HepG2 (cell line): ENCODE data around the gene MXRA8. TPM values are rescaled to one million over a fixed set of nuclear protein-coding genes. Genes with fewer than 3 reads are reported as not detected.

Source experiments
- CHCHD3 ChIP-seq: sonication (generic); formaldehyde crosslinking; IDR thresholded peaks from 2 replicates; pipeline ENCODE4 v1.8.0; 2022; ENCODE audit warnings: mild to moderate bottlenecking, missing genetic modification reagents, moderate library complexity
- CREB1 ChIP-seq, 2 experiments: fragments of 450-650 bp in 1 of 2; IDR thresholded peaks; 2 replicates each; pipeline ENCODE4 v1.6.1; 2016 to 2017; ENCODE audit warnings: control low read depth in 1 of 2, mild to moderate bottlenecking in 1 of 2, missing compliant biosample characterization in 1 of 2, missing genetic modification characterization in 1 of 2
- ELF4 ChIP-seq: sonication (generic); formaldehyde crosslinking; IDR thresholded peaks from 2 replicates; pipeline ENCODE4 v1.5.0; 2020; ENCODE audit warnings: missing genetic modification reagents, mild to moderate bottlenecking, moderate library complexity, borderline replicate concordance
- HMGXB4 ChIP-seq, 2 experiments: sonication (generic) in 1 of 2; formaldehyde crosslinking in 1 of 2; IDR thresholded peaks; 2 replicates each; pipeline versions ENCODE4 v1.4.0 to v1.6.1; 2018 to 2020; ENCODE audit warnings: missing genetic modification reagents in 2 of 2, borderline replicate concordance in 1 of 2, low read depth in 1 of 2, mild to moderate bottlenecking in 1 of 2, missing biosample characterization in 1 of 2
- ISL2 ChIP-seq: sonication (generic); formaldehyde crosslinking; IDR thresholded peaks from 2 replicates; pipeline ENCODE4 v1.5.0; 2020; ENCODE audit warnings: missing genetic modification reagents
- KAT7 ChIP-seq: IDR thresholded peaks from 2 replicates; pipeline ENCODE4 v1.6.1; 2018; ENCODE audit warnings: borderline replicate concordance, missing compliant biosample characterization
- MAZ ChIP-seq, 2 experiments: sonication (generic) in 1 of 2; formaldehyde crosslinking in 1 of 2; IDR thresholded peaks; 2 replicates each; pipeline versions ENCODE4 v1.5.0 to v1.6.1; 2012 to 2020; ENCODE audit warnings: low read depth in 2 of 2, mild to moderate bottlenecking in 2 of 2, borderline replicate concordance in 1 of 2, improper control_type of control experiment in 1 of 2, low read length in 1 of 2, missing genetic modification reagents in 1 of 2, moderate library complexity in 1 of 2
- MED8 ChIP-seq: sonication (generic); formaldehyde crosslinking; IDR thresholded peaks from 2 replicates; pipeline ENCODE4 v1.8.1; 2023; ENCODE audit warnings: mild to moderate bottlenecking, missing genetic modification reagents; ENCODE audit not compliant: insufficient replicate concordance
- SATB2 ChIP-seq: sonication (generic); formaldehyde crosslinking; IDR thresholded peaks from 2 replicates; pipeline ENCODE4 v1.5.0; 2020; ENCODE audit warnings: missing genetic modification reagents
- SP4 ChIP-seq: sonication (generic); formaldehyde crosslinking; IDR thresholded peaks from 2 replicates; pipeline ENCODE4 v1.8.1; 2023; ENCODE audit warnings: mild to moderate bottlenecking, missing genetic modification reagents
- SRF ChIP-seq: IDR thresholded peaks from 2 replicates; pipeline ENCODE4 v1.6.1; 2011; ENCODE audit warnings: mild to moderate bottlenecking, low read depth, low read length, moderate library complexity
- ZBTB2 ChIP-seq: sonication (generic); formaldehyde crosslinking; IDR thresholded peaks from 2 replicates; pipeline ENCODE4 v1.8.0; 2022; ENCODE audit warnings: low read depth, missing genetic modification reagents
- ZFP36 ChIP-seq: fragments of 150-350 bp; IDR thresholded peaks from 2 replicates; pipeline ENCODE4 v1.6.1; 2018; ENCODE audit warnings: borderline replicate concordance, low read length, low read depth; ENCODE audit not compliant: partially characterized antibody
- ZFP37 ChIP-seq: sonication (generic); formaldehyde crosslinking; IDR thresholded peaks from 2 replicates; pipeline ENCODE4 v1.4.0; 2020; ENCODE audit warnings: missing genetic modification reagents, borderline replicate concordance
- ZFP41 ChIP-seq: sonication (generic); formaldehyde crosslinking; IDR thresholded peaks from 2 replicates; pipeline ENCODE4 v1.4.0; 2020; ENCODE audit warnings: mild to moderate bottlenecking, missing genetic modification reagents, borderline replicate concordance
- ZNF331 ChIP-seq: sonication (generic); formaldehyde crosslinking; IDR thresholded peaks from 2 replicates; pipeline ENCODE4 v1.4.0; 2020; ENCODE audit warnings: missing genetic modification reagents
- ZNF44 ChIP-seq: sonication (generic); formaldehyde crosslinking; IDR thresholded peaks from 2 replicates; pipeline ENCODE4 v1.5.1; 2020; ENCODE audit warnings: mild to moderate bottlenecking, missing genetic modification reagents
- ZNF746 ChIP-seq: sonication (generic); formaldehyde crosslinking; IDR thresholded peaks from 2 replicates; pipeline ENCODE4 v1.8.0; 2022; ENCODE audit warnings: mild to moderate bottlenecking, missing genetic modification reagents
- polyA plus RNA-seq, 8 experiments: library from polyadenylated mRNA; depleted of rRNA in 3 of 8; stranded (reverse) in 7 of 8; unstranded in 1 of 8; fragments of >200 nt; fragmentation: Illumina TruSeq in 4 of 8; extraction: Trizol in 4 of 8; gene quantifications; 2 replicates each; pipeline versions ENCODE4 v1.2.1 to v1.2.3, GENCODE V29; 2011 to 2016; ENCODE audit warnings: low read depth in 4 of 8, missing spikeins in 1 of 8, mixed read lengths in 1 of 8; ENCODE audit not compliant: insufficient read depth in 1 of 8
- total RNA-seq, 5 experiments: library from RNA; depleted of rRNA; stranded (reverse); fragments of >200 nt; fragmentation: Illumina TruSeq; extraction: Trizol; gene quantifications; 2 replicates each; pipeline ENCODE4 v1.2.3, GENCODE V29; 2016; ENCODE audit warnings: low read depth in 1 of 5
- TF ChIP-seq, protein P1 (sequence below): sonication (generic); formaldehyde crosslinking; IDR thresholded peaks from 2 replicates; pipeline ENCODE4 v1.4.0; 2020; ENCODE audit warnings: missing genetic modification reagents
- TF ChIP-seq, protein P2 (sequence below): fragments of 450-650 bp; IDR thresholded peaks from 2 replicates; pipeline ENCODE4 v1.6.1; 2017
- TF ChIP-seq, protein P3 (sequence below): IDR thresholded peaks from 2 replicates; pipeline ENCODE4 v1.6.1; 2016

MXRA8 gene
- total and polyA plus RNA-seq, 2 of the 13 experiments (the other 11 are each of a cell fraction or from before 2014, with no cell fraction given), result 19.8 to 44.8 TPM

- TF ChIP-seq ZFP37 (CRISPR knock-in tag) (no peak), SATB2 (CRISPR knock-in tag) (peak; percentile 50; the same call in 1 of the 2 replicates), ISL2 (peak; percentile 51; the same call in 1 of the 2 replicates), SP4 (CRISPR knock-in tag) (no peak), SRF (no peak), HMGXB4 (CRISPR knock-in tag; IDR thresholded peaks at IDR 0.05; ENCODE audit: borderline replicate concordance in 1 of 2, low read depth in 1 of 2) (peak; percentile 27 to 54), KAT7 (CRISPR knock-in tag) (no peak), ZFP41 (no peak), ZFP36 (no peak), ZBTB2 (no peak), MED8 (CRISPR knock-in tag) (no peak), CHCHD3 (CRISPR knock-in tag) (no peak), ZNF44 (CRISPR knock-in tag) (no peak), ZNF331 (CRISPR knock-in tag) (no peak; the same call in 1 of the 2 replicates), ZNF746 (CRISPR knock-in tag) (no peak; the same call in 1 of the 2 replicates), ELF4 (CRISPR knock-in tag) (no peak), MAZ (IDR thresholded peaks at IDR 0.05; ENCODE audit: borderline replicate concordance, low read depth, low read length) (no peak), MAZ (CRISPR knock-in tag; IDR thresholded peaks at IDR 0.05; ENCODE audit: low read depth) (peak; percentile 74), CREB1 (IDR thresholded peaks at IDR 0.05) (no peak), CREB1 (CRISPR knock-in tag; IDR thresholded peaks at IDR 0.05) (no peak)
- TF ChIP-seq, protein P1, sequence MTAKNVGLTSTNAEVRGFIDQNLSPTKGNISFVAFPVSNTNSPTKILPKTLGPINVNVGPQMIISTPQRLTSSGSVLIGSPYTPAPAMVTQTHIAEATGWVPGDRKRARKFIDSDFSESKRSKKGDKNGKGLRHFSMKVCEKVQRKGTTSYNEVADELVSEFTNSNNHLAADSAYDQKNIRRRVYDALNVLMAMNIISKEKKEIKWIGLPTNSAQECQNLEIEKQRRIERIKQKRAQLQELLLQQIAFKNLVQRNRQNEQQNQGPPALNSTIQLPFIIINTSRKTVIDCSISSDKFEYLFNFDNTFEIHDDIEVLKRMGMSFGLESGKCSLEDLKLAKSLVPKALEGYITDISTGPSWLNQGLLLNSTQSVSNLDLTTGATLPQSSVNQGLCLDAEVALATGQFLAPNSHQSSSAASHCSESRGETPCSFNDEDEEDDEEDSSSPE (CRISPR knock-in tag), result 0 out of 2 replicates have a peak, but pooled peaks have one; percentile 16
- TF ChIP-seq, protein P2, sequence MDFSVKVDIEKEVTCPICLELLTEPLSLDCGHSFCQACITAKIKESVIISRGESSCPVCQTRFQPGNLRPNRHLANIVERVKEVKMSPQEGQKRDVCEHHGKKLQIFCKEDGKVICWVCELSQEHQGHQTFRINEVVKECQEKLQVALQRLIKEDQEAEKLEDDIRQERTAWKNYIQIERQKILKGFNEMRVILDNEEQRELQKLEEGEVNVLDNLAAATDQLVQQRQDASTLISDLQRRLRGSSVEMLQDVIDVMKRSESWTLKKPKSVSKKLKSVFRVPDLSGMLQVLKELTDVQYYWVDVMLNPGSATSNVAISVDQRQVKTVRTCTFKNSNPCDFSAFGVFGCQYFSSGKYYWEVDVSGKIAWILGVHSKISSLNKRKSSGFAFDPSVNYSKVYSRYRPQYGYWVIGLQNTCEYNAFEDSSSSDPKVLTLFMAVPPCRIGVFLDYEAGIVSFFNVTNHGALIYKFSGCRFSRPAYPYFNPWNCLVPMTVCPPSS, result no peak
- TF ChIP-seq, protein P3, sequence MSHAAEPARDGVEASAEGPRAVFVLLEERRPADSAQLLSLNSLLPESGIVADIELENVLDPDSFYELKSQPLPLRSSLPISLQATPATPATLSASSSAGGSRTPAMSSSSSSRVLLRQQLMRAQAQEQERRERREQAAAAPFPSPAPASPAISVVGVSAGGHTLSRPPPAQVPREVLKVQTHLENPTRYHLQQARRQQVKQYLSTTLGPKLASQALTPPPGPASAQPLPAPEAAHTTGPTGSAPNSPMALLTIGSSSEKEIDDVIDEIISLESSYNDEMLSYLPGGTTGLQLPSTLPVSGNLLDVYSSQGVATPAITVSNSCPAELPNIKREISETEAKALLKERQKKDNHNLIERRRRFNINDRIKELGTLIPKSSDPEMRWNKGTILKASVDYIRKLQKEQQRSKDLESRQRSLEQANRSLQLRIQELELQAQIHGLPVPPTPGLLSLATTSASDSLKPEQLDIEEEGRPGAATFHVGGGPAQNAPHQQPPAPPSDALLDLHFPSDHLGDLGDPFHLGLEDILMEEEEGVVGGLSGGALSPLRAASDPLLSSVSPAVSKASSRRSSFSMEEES (CRISPR knock-in tag), result no peak
These were observed 1.5 kb upstream of the MXRA8 start (continued) for GRCh38 chr1:1359664-1360468.
